NCI-H82 treated with DMSO at 0.1 percent for 48 hours (cell line): Measurements from ENCODE around the gene MRPL52.
"Not testable (repeated sequence)": the region's sequence is repeated elsewhere in the genome, so short reads cannot be mapped to it uniquely, and the experiment has no call there.

Experiments
- DNase-seq: peaks from one replicate; lab custom pipeline; 2025; ENCODE audit not compliant: unreplicated experiment; lab: John Stamatoyannopoulos, UW

MRPL52 gene

DNA sequence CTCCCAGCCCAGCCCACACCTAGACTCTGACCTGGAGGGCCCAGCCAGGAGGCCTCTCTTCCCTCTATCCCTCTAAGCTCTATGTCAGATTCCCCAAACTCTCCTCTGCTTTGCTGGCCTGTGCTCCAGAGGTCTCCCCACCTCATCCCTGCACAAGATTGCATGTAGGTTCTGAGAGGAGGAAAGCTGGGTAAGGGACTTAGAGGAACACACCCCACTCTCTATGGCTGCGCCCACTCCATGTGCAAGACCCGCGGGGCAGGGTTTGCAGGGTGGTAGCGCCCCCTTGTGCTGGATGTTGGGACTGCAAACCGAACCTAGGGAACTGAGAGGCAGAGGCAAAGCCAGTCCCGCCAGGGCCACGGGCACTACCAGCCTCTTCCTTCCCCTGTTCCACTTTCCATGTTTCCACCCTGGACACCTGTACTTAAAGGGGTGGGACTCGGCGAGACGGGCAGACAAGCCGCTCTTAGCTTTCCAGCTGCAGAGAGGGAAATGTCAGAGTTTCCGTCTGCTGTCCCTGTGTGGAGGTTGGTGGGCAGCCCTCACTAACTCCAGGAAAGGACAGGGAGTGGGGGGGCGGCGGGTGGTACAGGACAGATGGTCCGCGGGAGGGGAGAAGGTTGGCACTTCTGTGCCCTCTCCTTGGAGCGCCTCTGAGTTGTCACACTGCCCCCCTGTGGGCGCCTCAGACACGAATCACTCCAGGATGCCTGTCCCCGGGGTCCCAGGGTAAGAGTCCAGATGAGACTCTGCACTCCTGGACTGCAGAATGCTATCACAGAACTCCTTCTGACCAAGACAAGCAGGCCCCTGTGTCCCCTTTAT lies 23.5 kb downstream of the MRPL52 start:
- peak; percentile 41 for DNase-seq

DNA sequence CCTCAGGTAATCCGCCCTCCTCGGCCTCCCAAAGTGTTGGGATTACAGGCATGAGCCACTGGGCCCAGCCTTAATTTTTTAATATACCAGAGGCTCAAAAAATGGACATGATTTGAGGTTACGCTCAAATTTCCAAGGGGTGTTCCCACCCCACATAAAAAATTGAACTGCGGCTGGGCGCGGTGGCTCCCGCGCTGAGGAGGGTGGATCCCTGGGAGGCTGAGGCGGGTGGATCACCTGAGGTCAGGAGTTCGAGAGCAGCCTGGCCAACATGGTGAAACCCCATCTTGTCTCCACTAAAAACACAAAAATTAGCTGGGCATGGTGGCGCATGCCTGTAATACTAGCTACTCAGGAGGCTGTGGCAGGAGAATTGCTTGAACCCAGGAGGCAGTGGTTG lies 24.6 kb downstream of the MRPL52 start:
- not testable (repeated sequence) for DNase-seq

GRCh38 chr14:22854963-22855724 lies 25.5 kb downstream of the MRPL52 start:
- DNase-seq = no peak

DNA sequence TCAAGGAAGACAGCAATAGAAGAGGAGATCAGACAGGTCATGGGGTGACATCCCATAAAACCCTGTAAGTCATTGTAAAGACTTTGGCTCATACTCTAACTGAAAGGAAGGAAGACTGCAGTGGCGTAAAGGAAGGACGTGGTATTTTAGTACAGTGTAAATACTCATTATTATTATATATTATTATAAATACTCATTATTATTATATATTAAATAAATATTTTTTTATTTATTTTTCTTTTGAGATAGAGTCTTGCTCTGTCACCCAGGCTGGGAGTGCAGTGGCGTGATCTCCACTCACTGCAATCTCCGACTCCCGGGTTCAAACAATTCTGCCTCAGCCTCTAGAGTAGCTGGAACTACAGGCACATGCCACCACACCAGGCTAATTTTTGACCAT lies 26.7 kb downstream of the MRPL52 start:
- DNase-seq = no peak

- not testable (repeated sequence) for DNase-seq
Observed at GRCh38 chr14:22860377-22860776, 30.7 kb downstream of the MRPL52 start.

- DNase-seq = no peak
Observed at GRCh38 chr14:22861651-22862050, 32.0 kb downstream of the MRPL52 start.

DNA sequence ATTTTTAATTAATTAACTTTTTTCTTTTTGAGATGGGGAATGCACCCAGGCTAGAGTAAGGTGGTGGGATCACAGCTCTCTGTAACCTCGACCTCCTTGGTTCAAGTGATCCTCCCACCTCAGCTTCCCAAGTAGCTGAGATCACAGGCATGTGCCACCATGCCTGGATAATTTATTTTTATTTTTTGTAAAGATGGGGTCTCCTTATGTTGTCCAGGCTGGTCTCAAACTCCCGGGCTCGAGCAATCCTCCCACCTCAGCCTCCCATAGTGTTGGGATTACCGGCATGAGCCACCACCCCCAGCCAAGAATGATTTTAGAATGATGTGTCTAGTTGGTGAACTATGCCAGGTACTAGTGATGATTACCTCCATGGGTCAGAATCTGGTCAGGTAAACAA lies 35.3 kb downstream of the MRPL52 start:
- no peak for DNase-seq

- DNase-seq = peak; percentile 1
Observed at GRCh38 chr14:22865424-22866405, 36.0 kb downstream of the MRPL52 start.

DNA sequence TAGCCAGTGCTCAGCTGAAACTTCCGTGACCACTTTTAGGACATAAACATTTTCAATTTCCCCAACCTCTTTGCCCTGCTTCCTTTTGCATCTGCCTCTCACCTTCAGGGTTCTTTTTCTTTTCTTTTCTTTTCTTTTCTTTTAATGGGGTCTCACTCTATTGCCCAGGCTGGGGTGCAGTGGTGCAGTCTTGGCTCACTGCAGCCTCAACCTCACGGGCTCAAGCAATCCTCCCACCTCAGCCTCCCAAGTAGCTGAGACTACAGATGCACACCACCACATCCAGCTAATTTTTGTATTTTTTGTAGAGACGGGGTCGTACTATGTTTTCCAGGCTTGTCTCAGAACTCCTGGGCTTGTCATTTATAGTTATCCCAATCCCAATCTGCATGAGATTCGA lies 37.2 kb downstream of the MRPL52 start:
- no peak for DNase-seq

GRCh38 chr14:22870811-22871223 lies 41.1 kb downstream of the MRPL52 start:
- DNase-seq = no peak

GRCh38 chr14:22871224-22872032 lies 41.7 kb downstream of the MRPL52 start, which contains the start of gene LRP10:
Gene LRP10, plus strand, starts transcription at chr14:22871740. Its CDS starts 564 bp downstream, at chr14:22872304.
- peak; percentile 64 for DNase-seq

- DNase-seq = peak; percentile 35
Observed at GRCh38 chr14:22872033-22872832, 42.5 kb downstream of the MRPL52 start.

GRCh38 chr14:22872833-22873520 lies 43.3 kb downstream of the MRPL52 start:
- DNase-seq = no peak

DNA sequence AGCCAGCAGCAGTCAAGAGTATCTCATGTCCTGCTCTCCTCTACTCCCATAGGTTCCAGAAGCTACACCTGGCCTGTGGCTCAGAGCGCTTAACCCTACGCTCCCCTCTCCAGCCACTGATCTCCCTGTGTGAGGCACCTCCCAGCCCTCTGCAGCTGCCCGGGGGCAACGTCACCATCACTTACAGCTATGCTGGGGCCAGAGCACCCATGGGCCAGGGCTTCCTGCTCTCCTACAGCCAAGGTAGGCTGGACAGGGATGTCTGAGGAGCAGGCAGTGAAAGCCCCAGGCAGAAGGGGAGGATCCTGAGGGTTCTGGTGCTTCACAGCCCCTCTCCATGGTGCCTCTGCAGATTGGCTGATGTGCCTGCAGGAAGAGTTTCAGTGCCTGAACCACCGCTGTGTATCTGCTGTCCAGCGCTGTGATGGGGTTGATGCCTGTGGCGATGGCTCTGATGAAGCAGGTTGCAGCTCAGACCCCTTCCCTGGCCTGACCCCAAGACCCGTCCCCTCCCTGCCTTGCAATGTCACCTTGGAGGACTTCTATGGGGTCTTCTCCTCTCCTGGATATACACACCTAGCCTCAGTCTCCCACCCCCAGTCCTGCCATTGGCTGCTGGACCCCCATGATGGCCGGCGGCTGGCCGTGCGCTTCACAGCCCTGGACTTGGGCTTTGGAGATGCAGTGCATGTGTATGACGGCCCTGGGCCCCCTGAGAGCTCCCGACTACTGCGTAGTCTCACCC lies 45.5 kb downstream of the MRPL52 start:
- no peak for DNase-seq

GRCh38 chr14:22875748-22876319 lies 46.1 kb downstream of the MRPL52 start:
- no peak for DNase-seq

- no peak for DNase-seq
Observed at GRCh38 chr14:22877000-22877501, 47.4 kb downstream of the MRPL52 start.
